DND-41 (cell line): ENCODE results near the gene EYA2.
"Not testable (repeated sequence)": the region's sequence is repeated elsewhere in the genome, so short reads cannot be mapped to it uniquely, and the experiment has no call there.

Source experiments
- ATAC-seq: fragments of 200-7000 bp; cut with Tn5 transposase; 3 replicates; pipeline ENCODE4 v1.9.1; 2021; ENCODE audit warnings: low read depth; ENCODE audit not compliant: insufficient read depth
- DNase-seq: peaks from one replicate; pipeline ENCODE4 v3.0.0-alpha.2; 2020
- H2AFZ ChIP-seq: 2 replicates; pipeline ENCODE4 v1.6.0; 2012; ENCODE audit warnings: low read depth, low read length
- H3K27ac ChIP-seq: 2 replicates; pipeline ENCODE4 v1.5.1; 2012; ENCODE audit warnings: low read length, inconsistent platforms
- H3K27me3 ChIP-seq: fragments of 200-600 bp; sonication (generic); 2 replicates; pipeline ENCODE4 v1.6.0; 2012; ENCODE audit warnings: low read length, mild to moderate bottlenecking, inconsistent platforms; ENCODE audit not compliant: insufficient read depth, poor library complexity
- H3K36me3 ChIP-seq: 2 replicates; pipeline ENCODE4 v1.5.1; 2012; ENCODE audit warnings: low read length, inconsistent platforms; ENCODE audit not compliant: insufficient read depth
- H3K4me1 ChIP-seq: 2 replicates; pipeline ENCODE4 v1.5.1; 2012; ENCODE audit warnings: mild to moderate bottlenecking, low read length; ENCODE audit not compliant: insufficient read depth
- H3K4me2 ChIP-seq: 2 replicates; pipeline ENCODE4 v1.6.0; 2012; ENCODE audit warnings: mild to moderate bottlenecking, moderate library complexity, low read length, inconsistent platforms; ENCODE audit not compliant: insufficient read depth
- H3K4me3 ChIP-seq, 2 experiments: fragments of 200-600 bp in 1 of 2; shearing (Covaris generic) in 1 of 2; 2 replicates each; pipeline ENCODE4 v1.5.1; 2012 to 2016; ENCODE audit warnings: inconsistent platforms in 2 of 2, low read length in 2 of 2, mild to moderate bottlenecking in 2 of 2, low read depth in 1 of 2, moderate library complexity in 1 of 2
- H3K79me2 ChIP-seq: 2 replicates; pipeline ENCODE4 v1.6.0; 2012; ENCODE audit warnings: low read length, inconsistent platforms; ENCODE audit not compliant: insufficient read depth
- H3K9ac ChIP-seq: 2 replicates; pipeline ENCODE4 v1.6.0; 2012; ENCODE audit warnings: low read depth, mild to moderate bottlenecking, inconsistent platforms, low read length, moderate library complexity
- H3K9me3 ChIP-seq: 2 replicates; pipeline ENCODE4 v1.5.1; 2012; ENCODE audit warnings: low read length, moderate library complexity, mild to moderate bottlenecking, inconsistent platforms; ENCODE audit not compliant: insufficient read depth, severe bottlenecking
- H4K20me1 ChIP-seq: 2 replicates; pipeline ENCODE4 v1.6.0; 2012; ENCODE audit warnings: low read length; ENCODE audit not compliant: insufficient read depth
- CTCF ChIP-seq: IDR thresholded peaks from 2 replicates; pipeline ENCODE4 v1.5.1; 2012; ENCODE audit warnings: borderline replicate concordance, low read length, moderate library complexity, mild to moderate bottlenecking; ENCODE audit not compliant: poor library complexity, severe bottlenecking; ENCODE audit errors: extremely low read depth
- EZH2 ChIP-seq: IDR thresholded peaks from 3 replicates; pipeline ENCODE4 v1.6.1; 2012; ENCODE audit warnings: borderline replicate concordance, low read depth, mild to moderate bottlenecking, moderate library complexity, low read length, inconsistent platforms; ENCODE audit not compliant: severe bottlenecking

EYA2 gene

GRCh38 chr20:47174456-47175243 is 280.0 kb downstream of the EYA2 start:
- Histone ChIP-seq H3K4me1 (no peaks in the 10 kb centered on the region), H3K27ac (no peak overlapping the region), H3K4me2 (no peak overlapping the region), H4K20me1 (no peaks in the 10 kb centered on the region), H3K4me3 (no peak overlapping the region), H3K9ac (no peak overlapping the region), H2AFZ (no peak overlapping the region), H3K36me3 (no peaks in the 10 kb centered on the region), H3K79me2 (no peaks in the 10 kb centered on the region), H3K9me3 (no peaks in the 10 kb centered on the region), H3K27me3 (peaks cover 3% of the 10 kb centered on the region)
- DNase-seq, result no peak
- TF ChIP-seq EZH2, result no peak
- no peak for TF ChIP-seq CTCF
- no peak for ATAC-seq

DNA sequence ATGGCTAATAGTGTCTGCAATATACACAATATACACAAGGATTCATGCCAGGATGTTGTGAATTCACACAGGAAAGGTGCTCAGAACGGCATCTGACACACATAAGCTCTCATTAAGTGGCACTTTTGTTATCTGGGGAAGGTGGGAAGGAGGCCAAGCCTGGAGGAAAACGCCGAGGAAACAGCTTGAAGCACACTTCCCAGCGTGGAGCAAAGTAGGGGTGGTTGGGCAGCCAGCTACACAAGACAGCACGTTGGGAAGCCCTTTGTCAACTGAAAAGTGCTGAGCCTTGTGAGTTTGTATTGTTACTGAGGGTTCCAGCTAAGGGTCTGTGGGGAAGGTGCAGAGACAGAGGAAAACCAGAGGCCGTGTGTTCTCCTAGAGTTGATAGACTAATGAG is 280.9 kb downstream of the EYA2 start:
- H3K27ac ChIP-seq, result no peak overlapping the region
- no peak overlapping the region for H2AFZ ChIP-seq
- H4K20me1 ChIP-seq, result no peaks in the 10 kb centered on the region
- H3K9ac ChIP-seq, result no peak overlapping the region
- ATAC-seq (no peak), DNase-seq (no peak)
- no peak for TF ChIP-seq EZH2
- TF ChIP-seq CTCF, result no peak
- H3K79me2 ChIP-seq, result no peaks in the 10 kb centered on the region
- H3K27me3 ChIP-seq, result peaks cover 3% of the 10 kb centered on the region
- no peaks in the 10 kb centered on the region for H3K4me1 ChIP-seq
- H3K4me3 ChIP-seq, result no peak overlapping the region
- no peaks in the 10 kb centered on the region for H3K9me3 ChIP-seq
- H3K4me2 ChIP-seq, result no peak overlapping the region
- H3K36me3 ChIP-seq, result no peaks in the 10 kb centered on the region

DNA sequence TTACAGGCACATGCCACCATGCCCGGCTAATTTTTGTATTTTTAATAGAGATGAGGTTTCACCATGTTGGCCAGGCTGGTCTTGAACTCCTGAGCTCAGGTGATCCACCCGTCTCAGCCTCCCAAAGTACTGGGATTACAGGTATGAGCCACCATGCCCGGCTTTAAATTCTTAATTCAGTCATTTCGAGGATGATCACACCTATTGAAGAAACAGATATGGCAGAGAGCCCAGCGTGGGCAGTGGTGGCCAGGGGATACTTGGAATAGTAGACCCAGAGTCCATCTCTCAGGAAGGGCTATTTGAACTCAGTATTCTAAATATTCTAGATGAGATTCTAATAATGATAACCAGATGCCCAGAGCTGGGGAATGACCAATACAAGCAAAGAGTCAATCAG is 281.6 kb downstream of the EYA2 start:
- H3K27ac ChIP-seq, H3K36me3 ChIP-seq: not testable (repeated sequence)

GRCh38 chr20:47178277-47178676 is 283.6 kb downstream of the EYA2 start:
- Histone ChIP-seq H3K4me3 (no peak overlapping the region), H3K79me2 (no peaks in the 10 kb centered on the region), H3K4me2 (no peak overlapping the region), H3K9ac (no peak overlapping the region), H3K4me1 (no peaks in the 10 kb centered on the region), H3K27me3 (peaks cover 3% of the 10 kb centered on the region), H3K9me3 (no peaks in the 10 kb centered on the region), H4K20me1 (no peaks in the 10 kb centered on the region), H2AFZ (no peak overlapping the region), H3K36me3 (no peaks in the 10 kb centered on the region), H3K27ac (no peak overlapping the region)
- TF ChIP-seq EZH2 (no peak), CTCF (no peak)
- ATAC-seq (no peak), DNase-seq (no peak)

More for the DNA sequence above, 281.6 kb downstream of the EYA2 start:
- not testable (repeated sequence) for DNase-seq, ATAC-seq, H3K27me3 ChIP-seq, H3K9me3 ChIP-seq, H3K9ac ChIP-seq, H3K79me2 ChIP-seq, H3K4me1 ChIP-seq, H3K4me3 ChIP-seq, H4K20me1 ChIP-seq, H2AFZ ChIP-seq, H3K4me2 ChIP-seq
